CD4-positive, alpha-beta T cell treated with Interferon gamma for 1 hour (primary cell): ENCODE data around the gene HS6ST3.

Source experiments
- DNase-seq: peaks from one replicate; pipeline ENCODE4 v3.0.0-alpha.2; 2020

Gene HS6ST3

GRCh38 chr13:96806746-96807145, 716.8 kb downstream of the HS6ST3 start:
- DNase-seq: no peak

- DNase-seq: no peak
Measured at GRCh38 chr13:96809366-96810096, 719.6 kb downstream of the HS6ST3 start.

GRCh38 chr13:96810104-96810503, 720.2 kb downstream of the HS6ST3 start:
- DNase-seq: no peak

- no peak for DNase-seq
Measured at GRCh38 chr13:96811049-96811448, 721.1 kb downstream of the HS6ST3 start.

- no peak for DNase-seq
Measured at GRCh38 chr13:96816261-96816660, 726.4 kb downstream of the HS6ST3 start.

GRCh38 chr13:96816874-96817273, 727.0 kb downstream of the HS6ST3 start:
- no peak for DNase-seq

- no peak for DNase-seq
Measured at GRCh38 chr13:96817336-96817941, 727.5 kb downstream of the HS6ST3 start.

- no peak for DNase-seq
Measured at GRCh38 chr13:96819375-96819774, 729.5 kb downstream of the HS6ST3 start.

- no peak for DNase-seq
Measured at GRCh38 chr13:96821381-96821780, 731.5 kb downstream of the HS6ST3 start.

- no peak for DNase-seq
Measured at GRCh38 chr13:96821971-96822370, 732.1 kb downstream of the HS6ST3 start.

- no peak for DNase-seq
Measured at GRCh38 chr13:96822895-96823294, 733.0 kb downstream of the HS6ST3 start.

- DNase-seq: no peak
Measured at GRCh38 chr13:96824140-96824539, 734.2 kb downstream of the HS6ST3 start.

- no peak for DNase-seq
Measured at GRCh38 chr13:96825653-96826052, 735.7 kb downstream of the HS6ST3 start.

- DNase-seq: no peak
Measured at GRCh38 chr13:96834626-96835025, 744.7 kb downstream of the HS6ST3 start.

- DNase-seq: no peak
Measured at GRCh38 chr13:96835546-96835945, 745.6 kb downstream of the HS6ST3 start.

GRCh38 chr13:96836733-96837132, 746.8 kb downstream of the HS6ST3 start:
- DNase-seq: no peak

GRCh38 chr13:96837809-96838208, 747.9 kb downstream of the HS6ST3 start:
- no peak for DNase-seq

- no peak for DNase-seq
Measured at GRCh38 chr13:96844195-96844594, 754.3 kb downstream of the HS6ST3 start.

- no peak for DNase-seq
Measured at GRCh38 chr13:96844616-96845015, 754.7 kb downstream of the HS6ST3 start.

GRCh38 chr13:96848286-96848685, 758.4 kb downstream of the HS6ST3 start:
- DNase-seq: no peak

GRCh38 chr13:96849091-96849490, 759.2 kb downstream of the HS6ST3 start:
- no peak for DNase-seq

GRCh38 chr13:96850538-96851145, 760.7 kb downstream of the HS6ST3 start:
- no peak for DNase-seq

- DNase-seq: no peak
Measured at GRCh38 chr13:96851856-96852445, 762.0 kb downstream of the HS6ST3 start.
